Stimulated activated CD8-positive, alpha-beta memory T cell treated with anti-CD3 and anti-CD28 coated beads, Interleukin-15, amount 100 ng/mL, for 24 hours (primary cell): ENCODE results near the gene POLRMT.
"Not testable (repeated sequence)": the region's sequence is repeated elsewhere in the genome, so short reads cannot be mapped to it uniquely, and the experiment has no call there.

Source experiments
- DNase-seq: peaks from one replicate; pipeline ENCODE4 v3.0.0-alpha.2; 2020; ENCODE audit warnings: low read depth

POLRMT gene

GRCh38 chr19:628168-628567, 5.2 kb downstream of the POLRMT start:
- DNase-seq = no peak

GRCh38 chr19:626566-626965, 6.8 kb downstream of the POLRMT start:
- DNase-seq = not testable (repeated sequence)

- DNase-seq = no peak
Measured at GRCh38 chr19:625257-625656, 8.1 kb downstream of the POLRMT start.

GRCh38 chr19:624433-625109, 8.8 kb downstream of the POLRMT start:
- no peak for DNase-seq

GRCh38 chr19:623974-624373, 9.4 kb downstream of the POLRMT start:
- DNase-seq = no peak

GRCh38 chr19:623175-623916, 10.0 kb downstream of the POLRMT start:
- DNase-seq = no peak

- DNase-seq = no peak
Measured at GRCh38 chr19:622666-623065, 10.7 kb downstream of the POLRMT start.

GRCh38 chr19:621819-622218, 11.5 kb downstream of the POLRMT start:
- DNase-seq = no peak

- not testable (repeated sequence) for DNase-seq
Measured at GRCh38 chr19:621191-621590, 12.1 kb downstream of the POLRMT start.

- DNase-seq = no peak
Measured at GRCh38 chr19:620166-620862, 13.0 kb downstream of the POLRMT start.

GRCh38 chr19:619286-620002, 13.9 kb downstream of the POLRMT start:
- DNase-seq = no peak

- no peak for DNase-seq
Measured at GRCh38 chr19:618674-619285, 14.6 kb downstream of the POLRMT start.

GRCh38 chr19:618247-618619, 15.1 kb downstream of the POLRMT start:
- no peak for DNase-seq

GRCh38 chr19:617551-618246, 15.6 kb downstream of the POLRMT start:
- no peak for DNase-seq

- no peak for DNase-seq
Measured at GRCh38 chr19:616747-617526, 16.4 kb downstream of the POLRMT start.

- DNase-seq = no peak
Measured at GRCh38 chr19:616062-616700, 17.2 kb downstream of the POLRMT start.

GRCh38 chr19:615619-616018, 17.7 kb downstream of the POLRMT start:
- no peak for DNase-seq

- DNase-seq = no peak
Measured at GRCh38 chr19:613732-614567, 19.4 kb downstream of the POLRMT start.

- DNase-seq = no peak
Measured at GRCh38 chr19:612941-613340, 20.4 kb downstream of the POLRMT start.
